HCT116 (cell line): ENCODE data around the gene RFTN1. TPM values are rescaled to one million over a fixed set of nuclear protein-coding genes. Genes with fewer than 3 reads are reported as not detected.

Experiments
- ATAC-seq: fragments of 200-7000 bp; cut with Tn5 transposase; 2 replicates; pipeline ENCODE4 v1.9.1; 2020; ENCODE audit warnings: mild to moderate bottlenecking, moderate library complexity
- BruUV-seq: library from RNA; stranded (reverse); fragments of 400-500 nt; replicated peaks from 2 replicates; lab custom pipeline; 2021; lab: Mats Ljungman, UMichigan
- CTCF ChIA-PET: fragments of 300-600 bp; sonication (Branson Sonifier 250); formaldehyde crosslinking; loops from one replicate; lab custom pipeline; 2021; ENCODE audit warnings: antibody characterized with exemption; lab: Charles Lee
- POLR2A ChIA-PET: fragments of 300-600, 350-600 bp; sonication (Branson Sonifier 250); formaldehyde crosslinking; loops from one replicate; lab custom pipeline; 2021; ENCODE audit warnings: antibody characterized with exemption; lab: Charles Lee
- RAD21 ChIA-PET, 2 experiments: fragments of 300-600 bp; sonication (Branson Sonifier 250); formaldehyde crosslinking; loops; one replicate each; lab custom pipeline; 2023; ENCODE audit warnings: low total read pairs in 2 of 2; ENCODE audit not compliant: uncharacterized antibody in 2 of 2, unreplicated experiment in 2 of 2, low non-redundant PET in 1 of 2; lab: Charles Lee
- DNase-seq: peaks from one replicate; pipeline ENCODE4 v3.0.0-alpha.2; 2010; ENCODE audit warnings: low read depth, low spot score
- H2AFZ ChIP-seq: fragments of 200-600 bp; shearing (Covaris generic), sonication (generic); 2 replicates; pipeline ENCODE4 v1.6.1; 2017; ENCODE audit warnings: low read depth, mixed run types, mixed read lengths, antibody characterized with exemption, low read length; ENCODE audit not compliant: poor library complexity, severe bottlenecking
- H3K27ac ChIP-seq: 2 replicates; pipeline ENCODE4 v1.5.1; 2012; ENCODE audit warnings: low read depth, low read length
- H3K27me3 ChIP-seq: fragments of 200-600 bp; sonication (generic); 2 replicates; pipeline ENCODE4 v1.6.1; 2016; ENCODE audit warnings: mixed run types, low read length, mixed read lengths; ENCODE audit not compliant: insufficient read depth
- H3K36me3 ChIP-seq, 2 experiments: fragments of 200-500 bp in 1 of 2; fragments of 200-600 bp in 1 of 2; sonication (Bioruptor generic) in 1 of 2; sonication (generic) in 1 of 2; 2 replicates each; pipeline versions ENCODE4 v1.5.1 to v1.6.1; 2014 to 2016; ENCODE audit warnings: low read length in 2 of 2, inconsistent platforms in 1 of 2, mixed read lengths in 1 of 2, mixed run types in 1 of 2; ENCODE audit not compliant: insufficient read depth in 2 of 2, control insufficient read depth in 1 of 2
- H3K4me1 ChIP-seq, 2 experiments: fragments of 200-600 bp in 1 of 2; sonication (generic) in 1 of 2; 2 replicates each; pipeline versions ENCODE4 v1.5.1 to v1.6.1; 2012 to 2017; ENCODE audit warnings: low read length in 2 of 2, inconsistent platforms in 1 of 2, mild to moderate bottlenecking in 1 of 2, mixed read lengths in 1 of 2, mixed run types in 1 of 2, moderate library complexity in 1 of 2; ENCODE audit not compliant: insufficient read depth in 2 of 2, control insufficient read depth in 1 of 2
- H3K4me2 ChIP-seq: fragments of 200-600 bp; sonication (generic); 2 replicates; pipeline ENCODE4 v1.6.1; 2017; ENCODE audit warnings: mixed run types, low read length, mixed read lengths
- H3K4me3 ChIP-seq, 2 experiments: fragments of 200-600 bp in 1 of 2; sonication (generic) in 1 of 2; replicated peaks in 1 of 2; 2 replicates each; pipeline ENCODE4 v1.5.1; 2011 to 2016; ENCODE audit warnings: low read length in 2 of 2, control low read depth in 1 of 2, low read depth in 1 of 2, mild to moderate bottlenecking in 1 of 2, mixed read lengths in 1 of 2, mixed run types in 1 of 2
- H3K79me2 ChIP-seq: fragments of 200-600 bp; sonication (generic); 2 replicates; pipeline ENCODE4 v1.6.1; 2017; ENCODE audit warnings: mild to moderate bottlenecking, mixed run types, low read length, moderate library complexity, mixed read lengths; ENCODE audit not compliant: insufficient read depth
- H3K9ac ChIP-seq: fragments of 200-600 bp; sonication (generic); 2 replicates; pipeline ENCODE4 v1.6.1; 2016; ENCODE audit warnings: low read length, mixed read lengths
- H3K9me2 ChIP-seq: fragments of 200-600 bp; sonication (generic), shearing (Covaris generic); 2 replicates; pipeline ENCODE4 v1.6.1; 2017; ENCODE audit warnings: mixed run types, mild to moderate bottlenecking, moderate library complexity; ENCODE audit not compliant: insufficient read depth
- H3K9me3 ChIP-seq, 2 experiments: fragments of 200-500 bp in 1 of 2; fragments of 200-600 bp in 1 of 2; sonication (Bioruptor generic) in 1 of 2; sonication (generic) in 1 of 2; 2 replicates each; pipeline ENCODE4 v1.6.1; 2014 to 2017; ENCODE audit warnings: low read length in 2 of 2, mixed read lengths in 2 of 2, inconsistent platforms in 1 of 2, low read depth in 1 of 2, mild to moderate bottlenecking in 1 of 2, mixed run types in 1 of 2, moderate library complexity in 1 of 2; ENCODE audit not compliant: control insufficient read depth in 1 of 2, insufficient read depth in 1 of 2
- H4K20me1 ChIP-seq: fragments of 200-600 bp; sonication (generic), shearing (Covaris generic); 2 replicates; pipeline ENCODE4 v1.6.1; 2017; ENCODE audit warnings: mixed run types, mild to moderate bottlenecking, moderate library complexity; ENCODE audit not compliant: insufficient read depth
- ATF3 ChIP-seq: IDR thresholded peaks from 2 replicates; pipeline ENCODE4 v1.6.1; 2012
- CBX3 ChIP-seq: IDR thresholded peaks from 2 replicates; pipeline ENCODE4 v1.6.1; 2012; ENCODE audit warnings: low read depth
- CTCF ChIP-seq, 3 experiments: fragments of 200-600 bp in 1 of 3; sonication (generic) in 1 of 3; IDR thresholded peaks in 2 of 3; conservative IDR thresholded peaks in 1 of 3; 2 replicates each; pipeline ENCODE4 v1.5.1; 2012 to 2017; ENCODE audit warnings: low read depth in 2 of 3, low read length in 2 of 3, antibody characterized with exemption in 1 of 3, borderline replicate concordance in 1 of 3, control low read depth in 1 of 3, mild to moderate bottlenecking in 1 of 3, mixed read lengths in 1 of 3, mixed run types in 1 of 3, moderate library complexity in 1 of 3; ENCODE audit not compliant: insufficient read depth in 1 of 3
- EGR1 ChIP-seq: IDR thresholded peaks from 2 replicates; pipeline ENCODE4 v1.6.1; 2012; ENCODE audit warnings: low read depth
- ELF1 ChIP-seq: IDR thresholded peaks from 2 replicates; pipeline ENCODE4 v1.6.1; 2012; ENCODE audit warnings: low read depth, borderline replicate concordance
- EZH2phosphoT487 ChIP-seq: fragments of 200-600 bp; IDR thresholded peaks from 2 replicates; pipeline ENCODE4 v1.6.1; 2018; ENCODE audit warnings: antibody characterized with exemption, borderline replicate concordance
- FOSL1 ChIP-seq: IDR thresholded peaks from 2 replicates; pipeline ENCODE4 v1.6.1; 2012; ENCODE audit warnings: low read depth
- JUND ChIP-seq: IDR thresholded peaks from 2 replicates; pipeline ENCODE4 v1.6.1; 2012
- MAX ChIP-seq: IDR thresholded peaks from 2 replicates; pipeline ENCODE4 v1.6.1; 2012
- POLR2A ChIP-seq: IDR thresholded peaks from 2 replicates; pipeline ENCODE4 v1.7.0; 2011; ENCODE audit warnings: borderline replicate concordance; ENCODE audit not compliant: insufficient read depth, insufficient read length; ENCODE audit errors: extremely low read depth
- POLR2AphosphoS5 ChIP-seq: IDR thresholded peaks from 2 replicates; pipeline ENCODE4 v1.6.1; 2011; ENCODE audit warnings: mild to moderate bottlenecking, low read depth, low read length, moderate library complexity
- RAD21 ChIP-seq: IDR thresholded peaks from 2 replicates; pipeline ENCODE4 v1.6.1; 2012; ENCODE audit warnings: low read depth, mild to moderate bottlenecking
- REST ChIP-seq: IDR thresholded peaks from 2 replicates; pipeline ENCODE4 v1.6.1; 2012; ENCODE audit warnings: low read depth
- SIN3A ChIP-seq: IDR thresholded peaks from 2 replicates; pipeline ENCODE4 v1.6.1; 2012; ENCODE audit warnings: low read depth
- SP1 ChIP-seq: IDR thresholded peaks from 2 replicates; pipeline ENCODE4 v1.6.1; 2012; ENCODE audit warnings: low read depth
- SRF ChIP-seq: IDR thresholded peaks from 2 replicates; pipeline ENCODE4 v1.6.1; 2012; ENCODE audit warnings: low read depth
- TCF7L2 ChIP-seq: IDR thresholded peaks from 2 replicates; pipeline ENCODE4 v1.7.0; 2011; ENCODE audit warnings: borderline replicate concordance, inconsistent platforms; ENCODE audit not compliant: insufficient read depth, insufficient read length; ENCODE audit errors: extremely low read depth
- YY1 ChIP-seq: IDR thresholded peaks from 2 replicates; pipeline ENCODE4 v1.6.1; 2011; ENCODE audit warnings: low read length, low read depth, moderate library complexity, mild to moderate bottlenecking; ENCODE audit not compliant: insufficient replicate concordance; ENCODE audit errors: extremely low read depth
- ZFX ChIP-seq: fragments of 450-650 bp; IDR thresholded peaks from 2 replicates; pipeline ENCODE4 v1.6.1; 2017
- intact Hi-C: fragments of 100-400 bp; cut with micrococcal nuclease; formaldehyde crosslinking; loops from 2 replicates; pipeline ENCODE4 v1.10.0; 2022
- total RNA-seq: library from RNA; stranded (reverse); gene quantifications from one replicate; pipeline ENCODE4 v1.2.1, GENCODE V29; 2021; ENCODE audit not compliant: unreplicated experiment

Gene RFTN1
- total RNA-seq, 1 experiment from 2014 or later: 3.9 TPM

GRCh38 chr3:16357186-16358121, 156.0 kb downstream of the RFTN1 start:
- no peaks in the 10 kb centered on the region for H3K36me3 ChIP-seq
- intact Hi-C loops: no loop called here
- no peak overlapping the region for H3K4me2 ChIP-seq
- H3K27ac ChIP-seq: no peak overlapping the region
- H3K9ac ChIP-seq: no peak overlapping the region
- no peak overlapping the region for H2AFZ ChIP-seq
- no peak for TF ChIP-seq SP1
- no peak for TF ChIP-seq REST
- TF ChIP-seq JUND: no peak
- no peak for TF ChIP-seq CBX3
- TF ChIP-seq POLR2A: no peak
- TF ChIP-seq ATF3: no peak
- TF ChIP-seq FOSL1: no peak
- no peak for TF ChIP-seq TCF7L2
- TF ChIP-seq MAX: no peak
- no peak for TF ChIP-seq SIN3A
- TF ChIP-seq CTCF (IDR thresholded peaks at IDR 0.05 in 2 of 3, conservative IDR thresholded peaks at IDR 0.05 in 1 of 3; ENCODE audit: borderline replicate concordance in 1 of 3, insufficient read depth in 1 of 3, low read depth in 2 of 3, low read length in 2 of 3): no peak
- no peak for TF ChIP-seq POLR2AphosphoS5
- no peak for TF ChIP-seq EZH2phosphoT487
- TF ChIP-seq ELF1: no peak
- TF ChIP-seq RAD21: no peak
- TF ChIP-seq EGR1: no peak
- TF ChIP-seq SRF: no peak
- TF ChIP-seq YY1: no peak
- no peak for TF ChIP-seq ZFX
- no peaks in the 10 kb centered on the region for H3K4me1 ChIP-seq
- H3K27me3 ChIP-seq: no peaks in the 10 kb centered on the region
- POLR2A ChIA-PET: no interaction called here
- ATAC-seq (no peak), DNase-seq (no peak)
- CTCF ChIA-PET: no interaction called here
- H3K4me3 ChIP-seq: no peak overlapping the region
- no peaks in the 10 kb centered on the region for H3K79me2 ChIP-seq
- no peaks in the 10 kb centered on the region for H4K20me1 ChIP-seq
- no TSS peak for BruUV-seq
- RAD21 ChIA-PET: no interaction called here
- no peaks in the 10 kb centered on the region for H3K9me3 ChIP-seq
- no peaks in the 10 kb centered on the region for H3K9me2 ChIP-seq
